ENCODE data around the gene KANSL1L.

GRCh38 chr2:210094787-210095186, 76.4 kb downstream of the KANSL1L start:
- no peak for TF ChIP-seq CTCF (IDR thresholded peaks at IDR 0.05)
- no peak for TF ChIP-seq EP300 (IDR thresholded peaks at IDR 0.05)
- no peak for TF ChIP-seq POLR2AphosphoS5 (IDR thresholded peaks at IDR 0.05)
- TF ChIP-seq POLR2A (IDR thresholded peaks at IDR 0.05) = no peak

Measured in sigmoid colon (tissue), 4 donors.